GM18517 (cell line): ENCODE results near the gene WFDC11.

Source experiments
- ATAC-seq: cut with Tn5 transposase; IDR thresholded peaks from one replicate; pipeline ENCODE4 v1.9.1; 2021; ENCODE audit warnings: mild to moderate bottlenecking, moderate library complexity; ENCODE audit not compliant: unreplicated experiment

The WFDC11 gene

DNA sequence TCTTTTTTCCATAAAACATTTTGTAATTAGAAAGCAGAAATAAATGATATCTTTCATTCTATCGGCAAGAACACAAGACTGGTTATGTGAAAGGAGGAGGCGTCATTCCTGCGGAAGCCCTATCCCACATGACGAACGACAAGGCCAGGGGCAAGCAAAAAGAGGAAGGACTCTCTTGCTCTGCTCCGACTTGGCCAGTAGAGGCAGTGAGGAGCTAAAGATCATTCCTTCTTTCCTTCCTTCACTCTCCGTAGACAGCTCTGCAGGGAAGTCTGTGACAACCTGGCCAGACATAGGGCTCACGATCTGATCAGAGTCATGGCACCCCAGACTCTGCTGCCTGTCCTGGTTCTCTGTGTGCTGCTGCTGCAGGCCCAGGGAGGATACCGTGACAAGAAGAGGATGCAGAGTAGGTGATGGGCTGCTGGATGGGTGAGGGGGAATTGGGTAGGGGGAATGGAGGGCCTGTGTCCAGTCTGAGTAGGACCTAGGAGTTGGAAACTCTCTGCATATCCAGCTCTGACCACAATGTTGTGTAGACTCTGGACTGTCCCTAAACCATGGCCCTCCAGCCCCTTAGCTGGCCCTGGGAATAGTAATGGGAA is 40.4 kb downstream of the WFDC11 start, which contains the start of gene WFDC10A:
Gene WFDC10A (plus strand): TSS at position 244 of the 605 bp plus-strand sequence. CDS start 75 bp downstream, at position 319.
- ATAC-seq = no peak

DNA sequence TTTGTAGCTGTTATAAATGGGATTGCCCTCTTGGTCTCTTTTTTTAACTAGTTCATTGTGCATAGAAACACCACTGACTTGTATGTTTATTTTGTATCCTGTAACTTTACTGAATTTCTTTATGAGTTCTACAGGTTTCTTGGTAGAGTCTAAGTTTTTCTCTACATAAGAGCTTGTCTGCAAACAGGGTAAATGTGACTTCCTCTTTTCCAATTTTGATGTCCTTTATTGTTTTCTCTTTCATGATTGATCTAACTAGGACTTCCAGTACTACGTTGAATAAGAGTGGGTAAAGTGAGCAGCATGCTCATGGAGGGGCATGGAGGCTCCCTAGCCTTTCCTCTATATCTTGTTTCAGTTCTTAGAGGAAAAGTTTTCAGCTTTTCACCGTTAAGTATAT is 43.5 kb downstream of the WFDC11 start:
- ATAC-seq = no peak

DNA sequence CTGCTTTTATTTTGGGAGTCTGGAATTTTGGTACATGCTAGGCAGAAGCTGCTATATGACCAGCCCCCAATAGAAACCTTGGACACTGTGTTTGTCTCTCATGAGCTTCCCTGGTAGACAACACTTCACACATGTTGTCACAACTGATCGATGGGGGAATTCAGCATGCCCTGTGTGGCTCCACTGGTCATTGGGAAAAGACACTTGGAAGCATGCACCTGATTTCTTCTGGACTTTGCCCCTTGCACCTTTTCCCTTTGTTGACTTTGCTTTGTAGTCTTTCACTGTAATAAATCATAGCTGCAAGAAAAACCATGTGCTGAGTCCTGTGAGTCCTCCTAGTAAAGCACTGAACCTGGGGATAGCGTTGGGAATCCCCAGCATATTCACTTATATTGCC is 48.4 kb downstream of the WFDC11 start:
- ATAC-seq = no peak

DNA sequence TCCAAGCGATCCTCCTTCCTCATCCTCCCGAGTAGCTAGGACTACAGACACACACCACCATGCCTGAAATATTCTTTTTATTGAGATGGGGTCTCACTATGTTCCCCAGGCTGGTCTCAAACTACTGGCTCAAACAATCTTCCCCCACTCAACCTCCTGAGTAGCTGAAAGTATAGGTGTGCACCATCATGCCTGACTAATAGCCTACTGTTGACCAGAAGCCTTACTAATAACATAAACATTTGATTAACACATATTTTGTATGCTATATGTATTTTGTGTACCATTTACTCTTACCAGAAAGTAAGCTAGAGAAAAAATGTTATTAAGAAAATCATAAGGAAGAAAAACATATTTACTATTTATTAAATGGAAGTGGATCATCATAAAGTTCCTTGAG is 52.4 kb downstream of the WFDC11 start:
- no peak for ATAC-seq

DNA sequence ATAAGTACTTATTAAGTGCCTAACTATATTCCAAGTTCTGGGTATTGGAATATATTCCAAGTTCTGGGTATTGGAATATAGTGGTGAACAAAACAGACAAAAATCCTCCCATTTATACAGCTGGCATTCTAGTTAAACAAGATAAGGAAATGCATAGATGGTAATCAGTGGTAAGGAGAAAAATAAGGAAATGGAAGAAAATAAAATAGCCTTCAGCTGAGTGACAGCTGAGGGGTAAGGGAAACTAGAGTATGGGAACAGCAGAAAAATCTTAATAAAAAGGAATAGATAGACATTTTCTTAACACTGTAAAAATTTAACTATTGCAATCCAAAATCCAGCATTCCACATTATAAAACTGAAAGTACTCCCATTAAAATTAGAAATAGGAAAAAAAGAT is 57.7 kb downstream of the WFDC11 start:
- ATAC-seq = no peak

DNA sequence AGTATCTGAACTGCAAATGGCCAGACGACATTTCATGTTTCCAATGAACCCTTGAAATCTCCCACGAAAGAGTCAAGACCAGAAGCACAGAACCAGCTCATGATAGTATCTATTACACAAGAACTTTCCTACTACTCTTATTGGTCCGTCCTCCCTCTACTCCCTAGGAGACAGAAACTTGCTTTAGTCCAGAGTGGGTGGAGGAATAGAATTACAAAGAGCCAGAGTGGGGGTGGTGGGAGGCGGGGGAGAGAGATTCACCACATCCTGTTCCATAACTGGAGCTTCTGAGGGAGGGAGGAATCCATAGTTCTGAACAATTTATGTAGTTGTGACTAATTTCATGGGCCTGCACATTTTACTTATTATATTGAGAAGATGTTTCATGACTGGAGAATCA is 59.0 kb downstream of the WFDC11 start:
- no peak for ATAC-seq

DNA sequence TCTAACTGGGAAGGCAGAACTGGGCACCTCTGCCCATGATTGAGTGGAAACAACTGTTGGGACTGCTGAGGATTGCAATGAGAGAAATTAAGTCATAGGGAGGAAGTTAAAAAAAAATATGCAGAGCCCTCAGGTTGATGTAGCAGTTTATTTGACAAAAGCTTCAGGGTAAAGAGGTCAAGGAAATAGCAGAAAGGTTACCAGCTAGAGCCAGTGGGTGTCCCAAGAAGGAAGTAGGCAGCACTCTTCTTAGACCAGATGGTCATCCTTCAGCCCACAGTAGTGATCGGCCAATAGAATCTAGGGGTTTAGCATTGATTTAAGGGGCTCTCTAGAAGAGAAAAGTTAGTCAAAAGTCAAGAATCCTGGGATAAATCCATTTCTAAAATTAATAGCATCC is 62.2 kb downstream of the WFDC11 start:
- ATAC-seq = no peak
